ENCODE measurements around the gene DYNC2H1. TPM values are rescaled to one million over a fixed set of nuclear protein-coding genes. Genes with fewer than 3 reads are reported as not detected.
"Not testable (repeated sequence)": the region's sequence is repeated elsewhere in the genome, so short reads cannot be mapped to it uniquely, and the experiment has no call there.

Gene DYNC2H1
- total RNA-seq, 1 experiment from 2014 or later = 3.9 TPM

- no peak for DNase-seq (ENCODE audit: low spot score)
Measured at GRCh38 chr11:103364687-103365086, 255.5 kb downstream of the DYNC2H1 start.

GRCh38 chr11:103367650-103368049 lies 258.4 kb downstream of the DYNC2H1 start:
- no peak for DNase-seq (ENCODE audit: low spot score)

- DNase-seq (ENCODE audit: low spot score) = no peak
Measured at GRCh38 chr11:103368145-103368544, 258.9 kb downstream of the DYNC2H1 start.

- DNase-seq (ENCODE audit: low spot score) = no peak
Measured at GRCh38 chr11:103370076-103370475, 260.9 kb downstream of the DYNC2H1 start.

GRCh38 chr11:103372906-103373305 lies 263.7 kb downstream of the DYNC2H1 start:
- DNase-seq (ENCODE audit: low spot score) = no peak

- DNase-seq (ENCODE audit: low spot score) = not testable (repeated sequence)
Measured at GRCh38 chr11:103374227-103374626, 265.0 kb downstream of the DYNC2H1 start.

GRCh38 chr11:103378931-103379330 lies 269.7 kb downstream of the DYNC2H1 start:
- no peak for DNase-seq (ENCODE audit: low spot score)

GRCh38 chr11:103380031-103380430 lies 270.8 kb downstream of the DYNC2H1 start:
- DNase-seq (ENCODE audit: low spot score) = no peak

GRCh38 chr11:103384652-103385051 lies 275.4 kb downstream of the DYNC2H1 start:
- DNase-seq (ENCODE audit: low spot score) = no peak

GRCh38 chr11:103395612-103396011 lies 286.4 kb downstream of the DYNC2H1 start:
- no peak for DNase-seq (ENCODE audit: low spot score)

- DNase-seq (ENCODE audit: low spot score) = no peak
Measured at GRCh38 chr11:103396237-103396636, 287.0 kb downstream of the DYNC2H1 start.

GRCh38 chr11:103397369-103397768 lies 288.1 kb downstream of the DYNC2H1 start:
- DNase-seq (ENCODE audit: low spot score) = no peak

GRCh38 chr11:103398829-103399228 lies 289.6 kb downstream of the DYNC2H1 start:
- no peak for DNase-seq (ENCODE audit: low spot score)

- no peak for DNase-seq (ENCODE audit: low spot score)
Measured at GRCh38 chr11:103406357-103406756, 297.1 kb downstream of the DYNC2H1 start.

GRCh38 chr11:103407641-103408040 lies 298.4 kb downstream of the DYNC2H1 start:
- no peak for DNase-seq (ENCODE audit: low spot score)

- no peak for DNase-seq (ENCODE audit: low spot score)
Measured at GRCh38 chr11:103413266-103413888, 304.2 kb downstream of the DYNC2H1 start.

GRCh38 chr11:103418014-103418413 lies 308.8 kb downstream of the DYNC2H1 start:
- DNase-seq (ENCODE audit: low spot score) = no peak

GRCh38 chr11:103420593-103420992 lies 311.4 kb downstream of the DYNC2H1 start:
- DNase-seq (ENCODE audit: low spot score) = no peak

GRCh38 chr11:103433386-103434072 lies 324.3 kb downstream of the DYNC2H1 start:
- no peak for DNase-seq (ENCODE audit: low spot score)

GRCh38 chr11:103434073-103434411 lies 324.8 kb downstream of the DYNC2H1 start:
- DNase-seq (ENCODE audit: low spot score) = no peak

- no peak for DNase-seq (ENCODE audit: low spot score)
Measured at GRCh38 chr11:103436131-103436770, 327.0 kb downstream of the DYNC2H1 start.

- no peak for DNase-seq (ENCODE audit: low spot score)
Measured at GRCh38 chr11:103441021-103441420, 331.8 kb downstream of the DYNC2H1 start.

GRCh38 chr11:103448966-103449365 lies 339.7 kb downstream of the DYNC2H1 start:
- no peak for DNase-seq (ENCODE audit: low spot score)
